ENCODE data around the gene DKK1.

Gene DKK1

DNA sequence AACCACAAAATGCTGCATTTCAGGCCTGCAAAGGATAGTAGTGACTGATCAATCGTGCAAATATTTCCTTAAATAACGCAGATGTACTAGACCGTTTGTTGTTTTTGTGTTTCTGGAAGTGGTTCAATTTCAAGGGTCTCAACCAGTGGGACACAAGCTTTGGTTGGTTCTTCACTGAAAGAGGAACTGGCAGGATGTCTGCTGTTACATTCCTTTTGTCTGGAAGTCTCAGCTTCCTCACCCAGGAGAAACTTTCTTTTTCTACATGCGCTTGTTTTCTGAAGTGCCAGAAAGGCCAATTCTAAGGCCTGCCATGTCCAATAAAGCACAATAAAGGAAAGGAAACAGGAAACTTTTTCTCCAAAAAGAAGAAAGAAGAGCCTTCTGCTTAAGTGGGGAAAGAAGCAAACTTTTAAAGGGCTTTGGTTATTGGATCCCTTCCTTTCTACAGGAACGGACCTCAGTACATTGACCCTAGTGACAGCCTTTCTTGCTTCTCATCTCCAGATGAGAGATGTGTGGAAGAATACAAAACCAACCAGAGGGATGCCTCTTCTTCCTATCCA lies 4.1 kb downstream of the DKK1 start:
- H2BK15ac ChIP-seq (ENCODE audit: low read depth, poor library complexity, severe bottlenecking): no peak overlapping the region
- H3K18ac ChIP-seq (ENCODE audit: low read depth in 1 of 2, low read length in 2 of 2): no peak overlapping the region
- peak overlapping the region; percentile 91 for H3K27ac ChIP-seq (ENCODE audit: low read length, poor library complexity, severe bottlenecking)
- no peak overlapping the region for H2BK120ac ChIP-seq (ENCODE audit: low read depth, low read length)
- no peak overlapping the region for H3K14ac ChIP-seq (ENCODE audit: low read length in 2 of 2)
- peak overlapping the region in 1 of 2 experiments; percentile 22 for H3K4ac ChIP-seq (ENCODE audit: low read depth in 1 of 2, low read length in 2 of 2)
- peak overlapping the region; percentile 3 for H2BK5ac ChIP-seq (ENCODE audit: low read depth, low read length, poor library complexity, severe bottlenecking)
- H3K4me3 ChIP-seq (ENCODE audit: insufficient read depth in 1 of 2, low read depth in 1 of 2, low read length in 2 of 2): peak overlapping the region in 1 of 2 experiments; percentile 87
- no peak overlapping the region for H3K4me2 ChIP-seq (ENCODE audit: low read length, poor library complexity, severe bottlenecking)
- no peak overlapping the region for H4K91ac ChIP-seq (ENCODE audit: low read length)
- H3K23ac ChIP-seq (ENCODE audit: low read length in 2 of 2): no peak overlapping the region
- WGBS: 0% methylated on average over 3 of the region's 5 CpGs
- H3K9me3 ChIP-seq (ENCODE audit: control insufficient read depth, low read length): no peaks in the 10 kb centered on the region
- no peak overlapping the region for H4K8ac ChIP-seq (ENCODE audit: low read length)
- H3K9ac ChIP-seq (ENCODE audit: low read length): peak overlapping the region; percentile 91
- H3K4me1 ChIP-seq (ENCODE audit: control insufficient read depth, insufficient read depth, low read depth, low read length): peaks cover 6% of the 10 kb centered on the region
- peak; percentile 47 for DNase-seq
- H2AFZ ChIP-seq (ENCODE audit: low read depth, low read length): no peak overlapping the region
- H3K27me3 ChIP-seq (ENCODE audit: control insufficient read depth in 1 of 2, insufficient read depth in 1 of 2, low read length in 2 of 2): no peaks in the 10 kb centered on the region
- H2AK5ac ChIP-seq (ENCODE audit: low read length, severe bottlenecking): no peak overlapping the region
- H3K79me1 ChIP-seq (replicated peaks; ENCODE audit: low read length, poor library complexity, severe bottlenecking): peaks cover 3% of the 10 kb centered on the region
- no peak overlapping the region for H2BK12ac ChIP-seq (ENCODE audit: low read length in 2 of 2)
- peaks cover 0 to 21% of the 10 kb centered on the region in 2 experiments for H3K36me3 ChIP-seq (ENCODE audit: control insufficient read depth in 1 of 2, insufficient read depth in 2 of 2, low read depth in 1 of 2, low read length in 2 of 2)

DNA sequence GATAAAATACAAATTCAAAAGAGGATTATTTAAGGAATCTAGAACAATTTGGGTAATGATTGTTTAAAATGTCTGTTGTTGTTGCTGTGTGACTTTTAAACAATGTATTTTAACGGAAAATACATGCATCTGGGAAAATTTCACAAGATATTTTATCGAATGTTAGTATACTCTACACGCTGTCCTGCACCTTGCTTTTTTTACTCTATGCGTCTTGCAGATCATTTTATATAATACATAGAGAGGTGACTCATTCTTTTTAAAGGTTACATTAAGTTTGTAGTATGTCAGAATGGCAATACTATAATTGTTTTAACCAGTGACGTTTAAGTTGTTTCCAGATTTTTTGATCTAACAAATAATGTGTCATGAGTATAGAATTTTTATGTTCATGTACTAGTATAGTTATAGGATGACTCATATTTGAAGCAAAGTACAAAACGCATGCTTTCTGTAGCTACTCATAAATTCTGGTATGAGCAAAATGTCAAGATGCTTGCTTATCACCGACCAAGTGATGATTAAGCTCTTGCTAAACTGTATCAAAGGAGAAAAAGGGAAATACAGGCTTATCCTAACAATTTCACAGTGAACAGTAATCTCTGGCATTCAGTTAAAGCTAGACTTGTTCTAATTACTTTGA lies 4.9 kb downstream of the DKK1 start:
- Histone ChIP-seq H2BK12ac (ENCODE audit: low read length in 2 of 2) (no peak overlapping the region), H3K14ac (ENCODE audit: low read length in 2 of 2) (no peak overlapping the region), H2BK5ac (ENCODE audit: low read depth, low read length, poor library complexity, severe bottlenecking) (no peak overlapping the region), H2BK120ac (ENCODE audit: low read depth, low read length) (no peak overlapping the region), H3K36me3 (ENCODE audit: control insufficient read depth in 1 of 2, insufficient read depth in 2 of 2, low read depth in 1 of 2, low read length in 2 of 2) (peaks cover 0 to 21% of the 10 kb centered on the region in 2 experiments), H3K4me2 (ENCODE audit: low read length, poor library complexity, severe bottlenecking) (no peak overlapping the region), H4K8ac (ENCODE audit: low read length) (no peak overlapping the region), H3K79me1 (replicated peaks; ENCODE audit: low read length, poor library complexity, severe bottlenecking) (peaks cover 3% of the 10 kb centered on the region), H3K9ac (ENCODE audit: low read length) (peak overlapping the region; percentile 91), H2AFZ (ENCODE audit: low read depth, low read length) (no peak overlapping the region), H2BK15ac (ENCODE audit: low read depth, poor library complexity, severe bottlenecking) (no peak overlapping the region), H3K9me3 (ENCODE audit: control insufficient read depth, low read length) (no peaks in the 10 kb centered on the region), H3K23ac (ENCODE audit: low read length in 2 of 2) (no peak overlapping the region), H2AK5ac (ENCODE audit: low read length, severe bottlenecking) (no peak overlapping the region), H3K4me1 (ENCODE audit: control insufficient read depth, insufficient read depth, low read depth, low read length) (peaks cover 5% of the 10 kb centered on the region), H3K27me3 (ENCODE audit: control insufficient read depth in 1 of 2, insufficient read depth in 1 of 2, low read length in 2 of 2) (no peaks in the 10 kb centered on the region), H3K18ac (ENCODE audit: low read depth in 1 of 2, low read length in 2 of 2) (no peak overlapping the region), H4K91ac (ENCODE audit: low read length) (no peak overlapping the region), H3K27ac (ENCODE audit: low read length, poor library complexity, severe bottlenecking) (peak overlapping the region; percentile 53), H3K4me3 (ENCODE audit: insufficient read depth in 1 of 2, low read depth in 1 of 2, low read length in 2 of 2) (no peak overlapping the region), H3K4ac (ENCODE audit: low read depth in 1 of 2, low read length in 2 of 2) (no peak overlapping the region)
- peak; percentile 89 for DNase-seq
- whole genome bisulfite sequencing: 0% methylated on average over 2 of the region's 7 CpGs

DNA sequence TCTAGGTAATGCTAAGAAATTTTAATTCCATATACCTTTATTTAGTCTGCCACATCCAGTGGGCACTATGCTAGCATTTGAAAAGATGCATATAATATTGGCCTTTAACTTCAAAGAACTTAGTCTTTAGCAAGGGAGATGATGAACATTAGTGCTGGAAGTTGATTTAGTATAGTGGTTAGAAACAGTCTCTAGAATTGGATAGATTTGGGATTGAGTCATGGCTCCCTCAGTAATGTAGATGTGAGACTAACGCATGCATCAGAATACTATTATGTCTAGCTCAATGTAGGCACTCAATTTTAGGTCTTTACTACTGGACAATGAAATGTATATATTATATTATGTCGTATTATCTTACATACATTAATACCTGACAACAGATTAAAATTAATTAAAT lies 5.8 kb downstream of the DKK1 start:
- Histone ChIP-seq H2BK120ac (ENCODE audit: low read depth, low read length) (no peak overlapping the region), H3K18ac (ENCODE audit: low read depth in 1 of 2, low read length in 2 of 2) (no peak overlapping the region), H2BK15ac (ENCODE audit: low read depth, poor library complexity, severe bottlenecking) (no peak overlapping the region), H3K36me3 (ENCODE audit: control insufficient read depth in 1 of 2, insufficient read depth in 2 of 2, low read depth in 1 of 2, low read length in 2 of 2) (peaks cover 0 to 21% of the 10 kb centered on the region in 2 experiments), H2AFZ (ENCODE audit: low read depth, low read length) (no peak overlapping the region), H3K4me1 (ENCODE audit: control insufficient read depth, insufficient read depth, low read depth, low read length) (no peaks in the 10 kb centered on the region), H3K9ac (ENCODE audit: low read length) (peak overlapping the region; percentile 32), H3K27ac (ENCODE audit: low read length, poor library complexity, severe bottlenecking) (no peak overlapping the region), H3K4ac (ENCODE audit: low read depth in 1 of 2, low read length in 2 of 2) (no peak overlapping the region), H4K91ac (ENCODE audit: low read length) (no peak overlapping the region), H2AK5ac (ENCODE audit: low read length, severe bottlenecking) (no peak overlapping the region), H3K79me1 (replicated peaks; ENCODE audit: low read length, poor library complexity, severe bottlenecking) (no peaks in the 10 kb centered on the region), H4K8ac (ENCODE audit: low read length) (no peak overlapping the region), H3K4me3 (ENCODE audit: insufficient read depth in 1 of 2, low read depth in 1 of 2, low read length in 2 of 2) (no peak overlapping the region), H2BK5ac (ENCODE audit: low read depth, low read length, poor library complexity, severe bottlenecking) (no peak overlapping the region), H3K23ac (ENCODE audit: low read length in 2 of 2) (no peak overlapping the region), H3K14ac (ENCODE audit: low read length in 2 of 2) (no peak overlapping the region), H3K9me3 (ENCODE audit: control insufficient read depth, low read length) (no peaks in the 10 kb centered on the region), H2BK12ac (ENCODE audit: low read length in 2 of 2) (no peak overlapping the region), H3K27me3 (ENCODE audit: control insufficient read depth in 1 of 2, insufficient read depth in 1 of 2, low read length in 2 of 2) (no peaks in the 10 kb centered on the region), H3K4me2 (ENCODE audit: low read length, poor library complexity, severe bottlenecking) (no peak overlapping the region)
- DNase-seq: peak; percentile 19
- no CpG with 5 or more reads among the region's 2 CpGs for WGBS

DNA sequence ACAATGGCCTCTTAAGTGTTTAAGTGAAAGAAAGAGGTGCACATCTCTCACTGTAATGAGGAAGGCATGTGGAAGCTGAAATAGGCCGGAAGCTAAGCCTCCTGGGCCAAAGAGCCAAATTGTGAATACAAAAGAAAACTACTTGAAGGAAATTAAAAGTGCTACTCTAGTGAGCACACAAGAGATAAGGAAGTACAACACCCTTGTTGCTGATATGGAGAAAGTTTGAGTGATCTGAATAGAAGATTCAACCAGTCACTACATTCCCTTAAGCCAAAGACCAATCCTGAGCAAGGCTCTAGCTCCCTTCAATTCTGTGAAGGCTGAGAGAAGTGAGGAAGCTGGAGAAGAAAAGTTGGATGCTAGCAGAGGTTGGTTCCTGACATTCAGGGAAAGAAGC lies 8.2 kb downstream of the DKK1 start:
- Histone ChIP-seq H2AK5ac (ENCODE audit: low read length, severe bottlenecking) (no peak overlapping the region), H3K18ac (ENCODE audit: low read depth in 1 of 2, low read length in 2 of 2) (no peak overlapping the region), H3K9ac (ENCODE audit: low read length) (no peak overlapping the region), H4K8ac (ENCODE audit: low read length) (no peak overlapping the region), H3K23ac (ENCODE audit: low read length in 2 of 2) (no peak overlapping the region), H2BK12ac (ENCODE audit: low read length in 2 of 2) (no peak overlapping the region), H3K14ac (ENCODE audit: low read length in 2 of 2) (no peak overlapping the region), H3K4me1 (ENCODE audit: control insufficient read depth, insufficient read depth, low read depth, low read length) (no peaks in the 10 kb centered on the region), H2AFZ (ENCODE audit: low read depth, low read length) (no peak overlapping the region), H2BK120ac (ENCODE audit: low read depth, low read length) (no peak overlapping the region), H2BK5ac (ENCODE audit: low read depth, low read length, poor library complexity, severe bottlenecking) (no peak overlapping the region), H3K79me1 (replicated peaks; ENCODE audit: low read length, poor library complexity, severe bottlenecking) (no peaks in the 10 kb centered on the region), H3K27ac (ENCODE audit: low read length, poor library complexity, severe bottlenecking) (no peak overlapping the region), H3K4ac (ENCODE audit: low read depth in 1 of 2, low read length in 2 of 2) (no peak overlapping the region), H3K27me3 (ENCODE audit: control insufficient read depth in 1 of 2, insufficient read depth in 1 of 2, low read length in 2 of 2) (no peaks in the 10 kb centered on the region), H3K36me3 (ENCODE audit: control insufficient read depth in 1 of 2, insufficient read depth in 2 of 2, low read depth in 1 of 2, low read length in 2 of 2) (peaks cover 0 to 3% of the 10 kb centered on the region in 2 experiments), H2BK15ac (ENCODE audit: low read depth, poor library complexity, severe bottlenecking) (no peak overlapping the region), H3K9me3 (ENCODE audit: control insufficient read depth, low read length) (no peaks in the 10 kb centered on the region), H3K4me2 (ENCODE audit: low read length, poor library complexity, severe bottlenecking) (no peak overlapping the region), H4K91ac (ENCODE audit: low read length) (no peak overlapping the region), H3K4me3 (ENCODE audit: insufficient read depth in 1 of 2, low read depth in 1 of 2, low read length in 2 of 2) (no peak overlapping the region)
- no peak for DNase-seq
- 91% methylated on average over 1 of the region's 1 CpG for WGBS

Measured in mesenchymal stem cell (in vitro differentiated cells and primary cell).